GM21737 (cell line): ENCODE results near the gene TIE1.
"Not testable (repeated sequence)": the region's sequence is repeated elsewhere in the genome, so short reads cannot be mapped to it uniquely, and the experiment has no call there.

ENCODE experiments used
- ATAC-seq: cut with Tn5 transposase; IDR thresholded peaks from one replicate; pipeline ENCODE4 v1.9.1; 2021; ENCODE audit warnings: mild to moderate bottlenecking, moderate library complexity; ENCODE audit not compliant: unreplicated experiment

Gene TIE1

GRCh38 chr1:43358746-43359693 lies 58.2 kb downstream of the TIE1 start, which contains the start of gene CDC20:
CDC20 (plus strand) TSS chr1:43358981; CDS start chr1:43359216, 235 bp downstream.
- peak; percentile 91 for ATAC-seq

GRCh38 chr1:43359696-43360095 lies 58.9 kb downstream of the TIE1 start:
- ATAC-seq = no peak

- no peak for ATAC-seq
Measured at GRCh38 chr1:43360616-43361015, 59.8 kb downstream of the TIE1 start.

GRCh38 chr1:43363283-43363934 lies 62.6 kb downstream of the TIE1 start:
- no peak for ATAC-seq

GRCh38 chr1:43363935-43364525 lies 63.2 kb downstream of the TIE1 start:
- ATAC-seq = no peak

- no peak for ATAC-seq
Measured at GRCh38 chr1:43365678-43366077, 64.9 kb downstream of the TIE1 start.

GRCh38 chr1:43366179-43366578 lies 65.4 kb downstream of the TIE1 start:
- no peak for ATAC-seq

GRCh38 chr1:43366601-43367025 lies 65.8 kb downstream of the TIE1 start:
- no peak for ATAC-seq

GRCh38 chr1:43367026-43367903 lies 66.5 kb downstream of the TIE1 start:
- peak; percentile 41 for ATAC-seq

GRCh38 chr1:43367904-43368645 lies 67.3 kb downstream of the TIE1 start, which contains the start of gene ELOVL1:
ELOVL1 (minus strand) TSS chr1:43368011; CDS start chr1:43365609, 2,402 bp downstream.
- peak; percentile 77 for ATAC-seq

GRCh38 chr1:43368646-43369020 lies 67.9 kb downstream of the TIE1 start:
- no peak for ATAC-seq

- ATAC-seq = not testable (repeated sequence)
Measured at GRCh38 chr1:43369779-43370178, 69.0 kb downstream of the TIE1 start.

- no peak for ATAC-seq
Measured at GRCh38 chr1:43370564-43370963, 69.8 kb downstream of the TIE1 start.

- ATAC-seq = no peak
Measured at GRCh38 chr1:43372172-43372571, 71.4 kb downstream of the TIE1 start.
